Measurements from ENCODE around the gene NLRP7.

NLRP7 gene

DNA sequence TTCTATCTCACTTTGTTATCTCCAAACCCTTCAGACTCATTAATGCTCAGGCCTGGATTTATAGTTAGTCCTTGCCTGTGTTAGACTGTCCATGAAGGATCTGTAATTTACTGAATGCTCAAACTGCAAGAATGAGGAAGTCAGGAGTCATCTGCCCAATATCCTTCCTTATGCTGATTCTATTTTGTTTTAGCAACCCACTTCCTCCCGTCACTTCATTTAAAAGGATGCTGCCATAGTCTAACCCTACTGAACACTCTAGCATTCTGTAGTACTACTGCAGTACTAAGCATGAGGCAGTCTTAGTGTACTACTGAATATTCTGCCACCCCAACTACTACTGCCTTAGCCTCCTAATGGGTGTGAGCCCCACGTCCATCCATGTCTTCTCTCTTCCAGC, 71.8 kb downstream of the NLRP7 start:
- no peak for DNase-seq (ENCODE audit: extremely low read depth in 1 of 2, low read depth in 1 of 2)

GRCh38 chr19:54873990-54874389, 73.3 kb downstream of the NLRP7 start, which contains the start of gene FCAR:
Gene FCAR (plus strand): TSS chr19:54874235. CDS start chr19:54874290, 55 bp downstream.
- DNase-seq (ENCODE audit: extremely low read depth in 1 of 2, low read depth in 1 of 2): no peak
